ENCODE measurements around the gene ZFX. TPM values are rescaled to one million over a fixed set of nuclear protein-coding genes. Genes with fewer than 3 reads are reported as not detected.
"Not testable (repeated sequence)": the region's sequence is repeated elsewhere in the genome, so short reads cannot be mapped to it uniquely, and the experiment has no call there.

ZFX gene
- 16.4 TPM for polyA plus RNA-seq (2013, experiment 1 of 2; ENCODE audit: insufficient read length)
- polyA plus RNA-seq (2013, experiment 2 of 2; ENCODE audit: insufficient read length): 17.6 TPM

- peak; percentile 64 for DNase-seq
These were observed at the start of gene ZFX for GRCh38 chrX:24149351-24150050. Gene ZFX, plus strand, starts transcription at chrX:24149729. Its CDS starts 23,014 bp downstream, at chrX:24172743.

GRCh38 chrX:24100713-24101112 is 48.8 kb upstream of the ZFX start:
- DNase-seq: no peak

GRCh38 chrX:24110069-24110468 is 39.5 kb upstream of the ZFX start:
- DNase-seq: no peak

- no peak for DNase-seq
These were observed 36.3 kb upstream of the ZFX start for GRCh38 chrX:24113181-24113580.

- DNase-seq: peak; percentile 64
These were observed 32.3 kb upstream of the ZFX start for GRCh38 chrX:24117258-24117657.

GRCh38 chrX:24124244-24124799 is 25.2 kb upstream of the ZFX start:
- DNase-seq: no peak

- DNase-seq: no peak
These were observed 24.4 kb upstream of the ZFX start for GRCh38 chrX:24125028-24125612.

GRCh38 chrX:24131476-24131875 is 18.1 kb upstream of the ZFX start:
- no peak for DNase-seq

- no peak for DNase-seq
These were observed 16.2 kb upstream of the ZFX start for GRCh38 chrX:24133312-24133711.

GRCh38 chrX:24135768-24136167 is 13.8 kb upstream of the ZFX start:
- not testable (repeated sequence) for DNase-seq

- DNase-seq: no peak
These were observed 12.3 kb upstream of the ZFX start for GRCh38 chrX:24137192-24137591.

GRCh38 chrX:24143982-24144381 is 5.5 kb upstream of the ZFX start:
- not testable (repeated sequence) for DNase-seq

GRCh38 chrX:24144528-24144927 is 5.0 kb upstream of the ZFX start:
- no peak for DNase-seq

GRCh38 chrX:24145303-24146186 is 4.0 kb upstream of the ZFX start:
- DNase-seq: peak; percentile 63

GRCh38 chrX:24146283-24146949 is 3.1 kb upstream of the ZFX start:
- DNase-seq: no peak

- DNase-seq: no peak
These were observed 2.4 kb upstream of the ZFX start for GRCh38 chrX:24147165-24147564.

GRCh38 chrX:24148121-24148520 is 1.4 kb upstream of the ZFX start:
- peak; percentile 46 for DNase-seq

GRCh38 chrX:24148535-24149350 is 786 bp upstream of the ZFX start:
- peak; percentile 87 for DNase-seq

- peak; percentile 91 for DNase-seq
These were observed 692 bp downstream of the ZFX start for GRCh38 chrX:24150051-24150790.

GRCh38 chrX:24150898-24151297 is 1.4 kb downstream of the ZFX start:
- no peak for DNase-seq

- DNase-seq: no peak
These were observed 2.0 kb downstream of the ZFX start for GRCh38 chrX:24151513-24151912.
